Fibroblast of lung (primary cell): ENCODE data around the gene CFC1. TPM values are rescaled to one million over a fixed set of nuclear protein-coding genes. Genes with fewer than 3 reads are reported as not detected.
"Not testable (repeated sequence)": the region's sequence is repeated elsewhere in the genome, so short reads cannot be mapped to it uniquely, and the experiment has no call there.

Experiments
- DNase-seq, 2 donors: peaks; one replicate each; pipeline versions ENCODE4 v3.0.0 to v3.0.0-alpha.2; 2010; ENCODE audit warnings: low read depth in 2 of 2
- H2AFZ ChIP-seq: 2 replicates; pipeline ENCODE4 v1.5.1; 2012; ENCODE audit warnings: low read length, control low read depth, inconsistent platforms
- H3K27ac ChIP-seq: 2 replicates; pipeline ENCODE4 v1.5.1; 2011; ENCODE audit warnings: low read length, control low read depth; ENCODE audit not compliant: insufficient read depth
- H3K27me3 ChIP-seq: 2 replicates; pipeline ENCODE4 v1.5.1; 2011; ENCODE audit warnings: mild to moderate bottlenecking, low read length; ENCODE audit not compliant: control insufficient read depth, insufficient read depth
- H3K36me3 ChIP-seq: 2 replicates; pipeline ENCODE4 v1.5.1; 2011; ENCODE audit warnings: low read length; ENCODE audit not compliant: control insufficient read depth, insufficient read depth
- H3K4me1 ChIP-seq: 2 replicates; pipeline ENCODE4 v1.5.1; 2011; ENCODE audit warnings: low read length; ENCODE audit not compliant: control insufficient read depth, insufficient read depth; ENCODE audit errors: extremely low read depth
- H3K4me2 ChIP-seq: 2 replicates; pipeline ENCODE4 v1.5.1; 2011; ENCODE audit warnings: low read length, control low read depth; ENCODE audit not compliant: insufficient read depth; ENCODE audit errors: extremely low read depth
- H3K4me3 ChIP-seq, 4 experiments: fragments of 200-600 bp in 1 of 4; sonication (generic) in 1 of 4; replicated peaks in 1 of 4; 2 replicates each; pipeline ENCODE4 v1.5.1; 2011 to 2016; ENCODE audit warnings: low read length in 4 of 4, low read depth in 3 of 4, mild to moderate bottlenecking in 3 of 4, control low read depth in 2 of 4, inconsistent platforms in 1 of 4, mixed read lengths in 1 of 4; ENCODE audit not compliant: insufficient read depth in 1 of 4; ENCODE audit errors: control extremely low read depth in 1 of 4
- H3K79me2 ChIP-seq: 2 replicates; pipeline ENCODE4 v1.5.1; 2012; ENCODE audit warnings: mild to moderate bottlenecking, low read length, inconsistent platforms; ENCODE audit not compliant: control insufficient read depth, insufficient read depth
- H3K9ac ChIP-seq: 2 replicates; pipeline ENCODE4 v1.5.1; 2011; ENCODE audit warnings: mild to moderate bottlenecking, low read length, control low read depth; ENCODE audit not compliant: insufficient read depth
- H3K9me3 ChIP-seq: 2 replicates; pipeline ENCODE4 v1.5.1; 2012; ENCODE audit warnings: low read depth, low read length; ENCODE audit not compliant: control insufficient read depth, insufficient read depth
- H4K20me1 ChIP-seq: 2 replicates; pipeline ENCODE4 v1.5.1; 2011; ENCODE audit warnings: low read length; ENCODE audit not compliant: control insufficient read depth, insufficient read depth; ENCODE audit errors: extremely low read depth
- polyA minus RNA-seq: library from RNA; depleted of rRNA, polyadenylated mRNA; stranded (reverse); fragments of >200 nt; gene quantifications from 2 replicates; pipeline ENCODE4 v1.2.3, GENCODE V29; 2011; ENCODE audit warnings: low replicate concordance
- polyA plus RNA-seq, 2 donors: library from polyadenylated mRNA; depleted of rRNA in 1 of 2; stranded (reverse) in 1 of 2; unstranded in 1 of 2; fragments of >200 nt; gene quantifications; 2 replicates each; pipeline ENCODE4 v1.2.1, GENCODE V29; 2011 to 2012; ENCODE audit warnings: missing spikeins in 1 of 2
- total RNA-seq: library from RNA; depleted of rRNA; stranded (reverse); fragments of >200 nt; gene quantifications from 2 replicates; pipeline ENCODE4 v1.2.1, GENCODE V29; 2014

CFC1 gene
- total RNA-seq (not detected in 2 replicates), polyA plus RNA-seq (not detected in 2 replicates), polyA minus RNA-seq (not detected in 2 replicates)
- polyA plus RNA-seq (2012), result not detected in 2 replicates

DNA sequence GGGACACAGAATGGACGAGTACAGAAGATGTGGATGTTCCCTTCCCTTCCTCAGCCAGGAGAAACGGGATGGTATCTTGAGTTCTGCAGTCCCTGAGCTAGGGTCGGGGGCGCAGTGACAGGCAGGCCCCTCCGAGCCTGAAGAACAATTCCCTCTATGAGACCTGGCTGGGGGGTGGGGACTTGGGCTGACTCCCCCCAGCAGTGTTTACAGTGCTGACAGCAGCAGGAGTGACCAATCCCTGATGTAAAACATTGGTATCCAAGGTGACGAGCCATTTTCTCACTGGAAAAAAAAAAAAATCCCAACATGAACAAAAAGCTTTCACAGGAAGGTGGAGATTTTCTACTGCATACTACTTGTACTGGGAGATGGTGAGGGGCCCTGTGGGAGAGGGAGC lies at the start of gene CFC1:
CFC1 (minus strand) TSS at position 183 of the 400 bp plus-strand sequence. CDS start 288 bp downstream, outside the sequence.
- not testable (repeated sequence) for DNase-seq, H3K9ac ChIP-seq

DNA sequence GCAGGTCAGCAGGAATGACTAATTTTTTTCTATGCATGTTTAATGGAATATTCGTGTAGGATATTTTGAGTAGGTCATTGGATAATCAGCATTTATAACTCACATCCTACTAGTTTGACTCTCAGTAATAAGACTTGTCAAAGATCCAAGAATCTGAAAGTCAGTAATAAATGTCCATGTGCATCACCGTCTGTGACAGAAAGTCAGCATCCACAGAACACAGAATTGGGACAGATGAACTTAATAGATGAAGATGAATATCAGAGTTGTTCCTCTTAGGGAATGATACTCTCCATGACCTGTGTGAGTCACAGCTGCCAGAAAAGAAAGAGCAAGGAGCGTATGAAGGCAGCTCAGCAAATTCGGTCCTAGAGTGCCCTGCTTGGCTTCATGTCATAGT lies 42.3 kb upstream of the CFC1 start:
- not testable (repeated sequence) for H3K9me3 ChIP-seq, H3K9ac ChIP-seq, H4K20me1 ChIP-seq, H3K4me1 ChIP-seq, H2AFZ ChIP-seq, H3K4me3 ChIP-seq, H3K79me2 ChIP-seq, DNase-seq, H3K36me3 ChIP-seq, H3K27me3 ChIP-seq, H3K4me2 ChIP-seq, H3K27ac ChIP-seq

More for the DNA sequence above, at the start of gene CFC1:
- H3K4me2 ChIP-seq, H4K20me1 ChIP-seq, H3K4me3 ChIP-seq, H3K4me1 ChIP-seq, H3K36me3 ChIP-seq, H3K9me3 ChIP-seq, H3K27me3 ChIP-seq, H2AFZ ChIP-seq, H3K27ac ChIP-seq, H3K79me2 ChIP-seq: not testable (repeated sequence)

DNA sequence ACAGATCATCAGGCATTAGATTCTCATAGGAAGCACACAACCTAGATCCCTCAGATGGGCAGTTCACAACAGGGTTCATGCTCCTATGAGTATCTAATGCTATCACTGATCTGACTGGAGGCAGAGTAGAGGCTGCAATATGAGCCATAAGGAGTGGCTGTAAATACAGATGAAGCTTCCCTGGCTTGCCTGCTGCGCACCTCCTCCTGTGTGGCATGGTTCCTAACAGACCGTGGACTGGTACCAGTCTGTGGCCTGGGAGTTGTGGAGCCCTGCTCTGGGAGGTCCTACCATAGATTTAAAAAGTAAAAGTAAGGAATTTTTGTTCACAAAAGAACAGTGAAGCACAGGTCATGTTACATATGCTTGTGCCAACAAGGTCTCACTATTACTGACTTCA lies 39.6 kb upstream of the CFC1 start:
- H4K20me1 ChIP-seq, H3K27ac ChIP-seq, H2AFZ ChIP-seq, H3K4me1 ChIP-seq, H3K9ac ChIP-seq, H3K79me2 ChIP-seq, H3K4me3 ChIP-seq, H3K4me2 ChIP-seq, DNase-seq, H3K36me3 ChIP-seq, H3K9me3 ChIP-seq, H3K27me3 ChIP-seq: not testable (repeated sequence)

GRCh38 chr2:130628784-130629475 lies 29.6 kb upstream of the CFC1 start:
- H3K4me3 ChIP-seq, H3K79me2 ChIP-seq, H3K4me2 ChIP-seq, DNase-seq, H3K36me3 ChIP-seq, H3K9ac ChIP-seq, H3K27me3 ChIP-seq, H3K27ac ChIP-seq, H2AFZ ChIP-seq, H4K20me1 ChIP-seq, H3K9me3 ChIP-seq, H3K4me1 ChIP-seq: not testable (repeated sequence)

GRCh38 chr2:130611140-130611539 lies 11.8 kb upstream of the CFC1 start, which contains the start of gene POTEJ:
Gene POTEJ, plus strand, starts transcription at chr2:130611440. Its CDS starts 93 bp downstream, at chr2:130611533.
- H3K27ac ChIP-seq, DNase-seq, H3K36me3 ChIP-seq, H3K9ac ChIP-seq, H3K9me3 ChIP-seq, H4K20me1 ChIP-seq, H3K27me3 ChIP-seq, H3K4me2 ChIP-seq, H2AFZ ChIP-seq, H3K4me1 ChIP-seq, H3K79me2 ChIP-seq, H3K4me3 ChIP-seq: not testable (repeated sequence)

- not testable (repeated sequence) for H2AFZ ChIP-seq, H3K27me3 ChIP-seq, H4K20me1 ChIP-seq, H3K9ac ChIP-seq, DNase-seq, H3K9me3 ChIP-seq, H3K4me1 ChIP-seq, H3K79me2 ChIP-seq, H3K4me3 ChIP-seq, H3K36me3 ChIP-seq, H3K27ac ChIP-seq, H3K4me2 ChIP-seq
These were observed 11.1 kb upstream of the CFC1 start for GRCh38 chr2:130610486-130610885.
